Measurements from ENCODE around the gene FREM2.

GRCh38 chr13:38868399-38868798 is 181.5 kb downstream of the FREM2 start:
- no peak for TF ChIP-seq MAX (IDR thresholded peaks at IDR 0.05)
- no peak for TF ChIP-seq ZBTB7A (IDR thresholded peaks at IDR 0.05; ENCODE audit: low read depth)
- TF ChIP-seq REST (IDR thresholded peaks at IDR 0.05; ENCODE audit: low read depth), result no peak
- no peak for TF ChIP-seq YY1 (IDR thresholded peaks at IDR 0.05; ENCODE audit: low read depth)
- no peak for TF ChIP-seq CEBPB (IDR thresholded peaks at IDR 0.05)
- TF ChIP-seq TEAD4 (IDR thresholded peaks at IDR 0.05), result no peak

Data from Ishikawa (cell line).